Tibial artery (tissue), 4 donors: ENCODE results near the gene DNAJB2.

Experiments used
- DNase-seq, 2 donors: peaks; one replicate each; pipeline ENCODE4 v3.0.0-alpha.2; 2019
- H3K27ac ChIP-seq, 2 donors: fragments of 200-600 bp; sonication (generic) in 1 of 2; 1 replicate in 1 of 2; 2 replicates in 1 of 2; pipeline ENCODE4 v1.5.1; 2018 to 2019; ENCODE audit warnings: mild to moderate bottlenecking in 1 of 2
- H3K27me3 ChIP-seq, 2 donors: fragments of 200-600 bp; sonication (generic) in 1 of 2; one replicate each; pipeline versions ENCODE4 v1.5.1 to v1.6.0; 2016 to 2019
- H3K36me3 ChIP-seq, 3 donors: fragments of 200-600 bp; sonication (generic) in 2 of 3; one replicate each; pipeline ENCODE4 v1.5.1; 2016 to 2019; ENCODE audit warnings: mild to moderate bottlenecking in 2 of 3
- H3K4me1 ChIP-seq, 4 donors: fragments of 200-600 bp; sonication (generic) in 2 of 4; 1 replicate in 3 of 4; 2 replicates in 1 of 4; pipeline ENCODE4 v1.5.1; 2016 to 2019
- H3K4me3 ChIP-seq, 2 donors: fragments of 200-600 bp; sonication (generic) in 1 of 2; 1 replicate in 1 of 2; 2 replicates in 1 of 2; pipeline ENCODE4 v1.5.1; 2018 to 2019; ENCODE audit warnings: mild to moderate bottlenecking in 2 of 2
- H3K9me3 ChIP-seq, 3 donors: fragments of 200-600 bp; sonication (generic) in 1 of 3; one replicate each; pipeline ENCODE4 v1.5.1; 2016 to 2019
- intact Hi-C: fragments of 100-400 bp; cut with DNase I; formaldehyde crosslinking; loops from one replicate; pipeline ENCODE4 v1.15.0; 2023; ENCODE audit warnings: low total_unique reads
- TF ChIP-seq, protein P1 (sequence below), 2 experiments: fragments of 200-600 bp in 1 of 2; fragments of 450-650 bp in 1 of 2; IDR thresholded peaks; one replicate each; pipeline ENCODE4 v1.5.1; 2017 to 2019; ENCODE audit warnings: antibody characterized with exemption in 2 of 2, mild to moderate bottlenecking in 1 of 2, moderate library complexity in 1 of 2

The DNAJB2 gene

GRCh38 chr2:219282375-219282774 is 3.2 kb downstream of the DNAJB2 start:
- H3K4me1 ChIP-seq: peaks cover 0 to 68% (median 43%) of the 10 kb centered on the region in 4 donors
- H3K27ac ChIP-seq: no peak overlapping the region
- no peaks in the 10 kb centered on the region for H3K9me3 ChIP-seq
- intact Hi-C loops: no loop called here
- H3K4me3 ChIP-seq: no peak overlapping the region
- H3K27me3 ChIP-seq: no peaks in the 10 kb centered on the region
- peaks cover 40 to 65% (median 59%) of the 10 kb centered on the region in 3 donors for H3K36me3 ChIP-seq
- TF ChIP-seq, protein P1, sequence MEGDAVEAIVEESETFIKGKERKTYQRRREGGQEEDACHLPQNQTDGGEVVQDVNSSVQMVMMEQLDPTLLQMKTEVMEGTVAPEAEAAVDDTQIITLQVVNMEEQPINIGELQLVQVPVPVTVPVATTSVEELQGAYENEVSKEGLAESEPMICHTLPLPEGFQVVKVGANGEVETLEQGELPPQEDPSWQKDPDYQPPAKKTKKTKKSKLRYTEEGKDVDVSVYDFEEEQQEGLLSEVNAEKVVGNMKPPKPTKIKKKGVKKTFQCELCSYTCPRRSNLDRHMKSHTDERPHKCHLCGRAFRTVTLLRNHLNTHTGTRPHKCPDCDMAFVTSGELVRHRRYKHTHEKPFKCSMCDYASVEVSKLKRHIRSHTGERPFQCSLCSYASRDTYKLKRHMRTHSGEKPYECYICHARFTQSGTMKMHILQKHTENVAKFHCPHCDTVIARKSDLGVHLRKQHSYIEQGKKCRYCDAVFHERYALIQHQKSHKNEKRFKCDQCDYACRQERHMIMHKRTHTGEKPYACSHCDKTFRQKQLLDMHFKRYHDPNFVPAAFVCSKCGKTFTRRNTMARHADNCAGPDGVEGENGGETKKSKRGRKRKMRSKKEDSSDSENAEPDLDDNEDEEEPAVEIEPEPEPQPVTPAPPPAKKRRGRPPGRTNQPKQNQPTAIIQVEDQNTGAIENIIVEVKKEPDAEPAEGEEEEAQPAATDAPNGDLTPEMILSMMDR (IDR thresholded peaks at IDR 0.05): no peak
- DNase-seq: no peak

- TF ChIP-seq, protein P1 (IDR thresholded peaks at IDR 0.05): no peak
- no peaks in the 10 kb centered on the region for H3K27me3 ChIP-seq
- H3K4me1 ChIP-seq: peaks cover 0 to 61% (median 38%) of the 10 kb centered on the region in 4 donors
- no peak overlapping the region for H3K4me3 ChIP-seq
- no peak for DNase-seq
- H3K27ac ChIP-seq: peak overlapping the region in 1 of 2 donors; percentile 11
- intact Hi-C loops: no loop called here
- no peaks in the 10 kb centered on the region for H3K9me3 ChIP-seq
- peaks cover 40 to 65% (median 59%) of the 10 kb centered on the region in 3 donors for H3K36me3 ChIP-seq
These were observed 3.9 kb downstream of the DNAJB2 start for GRCh38 chr2:219282943-219283581.

- Histone ChIP-seq H3K9me3 (no peaks in the 10 kb centered on the region), H3K36me3 (peaks cover 40 to 65% (median 59%) of the 10 kb centered on the region in 3 donors), H3K4me3 (no peak overlapping the region), H3K27ac (peak overlapping the region; percentile 54 to 67), H3K27me3 (no peaks in the 10 kb centered on the region), H3K4me1 (peaks cover 0 to 64% (median 38%) of the 10 kb centered on the region in 4 donors)
- DNase-seq: no peak
- TF ChIP-seq, protein P1 (IDR thresholded peaks at IDR 0.05): no peak
- intact Hi-C loops: no loop called here
These were observed 5.6 kb downstream of the DNAJB2 start for GRCh38 chr2:219284501-219285372.

- TF ChIP-seq, protein P1 (IDR thresholded peaks at IDR 0.05): no peak
- no peak for DNase-seq
- no peak overlapping the region for H3K4me3 ChIP-seq
- peaks cover 0 to 64% (median 36%) of the 10 kb centered on the region in 4 donors for H3K4me1 ChIP-seq
- peaks cover 40 to 65% (median 59%) of the 10 kb centered on the region in 3 donors for H3K36me3 ChIP-seq
- H3K9me3 ChIP-seq: no peaks in the 10 kb centered on the region
- H3K27me3 ChIP-seq: no peaks in the 10 kb centered on the region
- peak overlapping the region; percentile 54 to 67 for H3K27ac ChIP-seq
- intact Hi-C loops: no loop called here
These were observed 6.2 kb downstream of the DNAJB2 start for GRCh38 chr2:219285373-219285735.

DNA sequence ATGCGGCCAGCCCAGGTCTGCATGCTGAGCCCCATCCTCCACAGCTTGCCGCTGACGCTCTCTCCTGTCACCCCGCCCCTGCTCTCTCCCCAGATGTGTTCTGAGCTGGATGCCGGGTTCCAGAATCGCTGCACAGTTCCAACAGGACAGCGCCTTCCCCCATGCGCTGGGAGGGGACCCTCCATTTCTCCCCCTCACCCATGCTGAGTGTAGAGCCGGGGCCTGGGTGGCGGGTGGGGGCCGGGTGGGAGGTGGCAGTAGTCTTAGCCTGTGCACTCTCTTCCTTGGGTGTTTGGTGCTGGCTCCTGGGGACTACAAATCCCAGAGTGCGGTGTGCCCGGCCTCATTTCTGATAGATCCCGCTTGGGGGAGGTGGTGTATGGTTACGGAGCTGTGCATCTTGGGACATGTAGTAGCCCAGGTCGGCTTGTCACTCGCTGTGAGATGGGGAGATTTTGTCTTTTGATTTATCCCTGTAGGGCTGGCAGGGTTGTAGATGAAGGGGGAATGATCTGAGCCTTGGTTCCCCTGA is 6.8 kb downstream of the DNAJB2 start:
- TF ChIP-seq, protein P1 (IDR thresholded peaks at IDR 0.05): no peak
- intact Hi-C loops: no loop called here
- Histone ChIP-seq H3K4me1 (peaks cover 0 to 59% (median 31%) of the 10 kb centered on the region in 4 donors), H3K9me3 (no peaks in the 10 kb centered on the region), H3K27ac (peak overlapping the region; percentile 54 to 67), H3K27me3 (no peaks in the 10 kb centered on the region), H3K4me3 (no peak overlapping the region), H3K36me3 (peaks cover 39 to 59% (median 53%) of the 10 kb centered on the region in 3 donors)
- no peak for DNase-seq
